ENCODE data around the gene RFXAP. TPM values are rescaled to one million over a fixed set of nuclear protein-coding genes. Genes with fewer than 3 reads are reported as not detected.

The RFXAP gene
- total and polyA plus RNA-seq, 9 of the 15 experiments (the other 6 are each of a cell fraction or from before 2014, with no cell fraction given), result 2.1 to 9.7 (median 2.9) TPM

GRCh38 chr13:36814465-36814864 lies 4.6 kb upstream of the RFXAP start (continued):
- TF ChIP-seq IRF9 (tag; IDR thresholded peaks at IDR 0.05), result no peak
- no peak for TF ChIP-seq TEAD4 (IDR thresholded peaks at IDR 0.05; ENCODE audit: low read length)
- no peak for TF ChIP-seq TEAD4 (CRISPR knock-in tag; IDR thresholded peaks at IDR 0.05; ENCODE audit: borderline replicate concordance)
- TF ChIP-seq MAX (CRISPR knock-in tag; IDR thresholded peaks at IDR 0.05), result peak; percentile 48; the same call in 1 of the 2 replicates
- TF ChIP-seq SAFB2 (IDR thresholded peaks at IDR 0.05; ENCODE audit: borderline replicate concordance, low read depth, low read length, severe bottlenecking), result no peak
- peak; percentile 30 to 49; a peak in 3 of 4 replicates for TF ChIP-seq MNT (conservative IDR thresholded peaks at IDR 0.05)

- no peaks in the 10 kb centered on the region for H3K27me3 ChIP-seq (ENCODE audit: control insufficient read depth in 2 of 2, insufficient read depth in 2 of 2, low read length in 2 of 2)
- H3K9ac ChIP-seq (ENCODE audit: insufficient read depth in 1 of 2, low read depth in 2 of 2, low read length in 2 of 2), result no peak overlapping the region
- no peak overlapping the region for H2AFZ ChIP-seq (ENCODE audit: low read depth, low read length)
- no peaks in the 10 kb centered on the region for H3K36me3 ChIP-seq (ENCODE audit: control insufficient read depth, insufficient read depth, low read length)
- H3K4me2 ChIP-seq (ENCODE audit: insufficient read depth, low read length), result no peak overlapping the region
- 20% methylated on average over 2 of the region's 2 CpGs for WGBS (ENCODE audit: insufficient coverage, low coverage, missing lambda C conversion rate)
- peaks cover 10 to 17% of the 10 kb centered on the region in 2 experiments for H3K4me1 ChIP-seq (replicated peaks in 1 of 2; ENCODE audit: control insufficient read depth in 2 of 2, insufficient read depth in 2 of 2, low read length in 2 of 2)
- H3K4me3 ChIP-seq, result no peak overlapping the region
- no peaks in the 10 kb centered on the region for H3K9me3 ChIP-seq (replicated peaks; ENCODE audit: control insufficient read depth, insufficient read depth, low read depth, low read length)
- no peaks in the 10 kb centered on the region for H3K9me1 ChIP-seq (ENCODE audit: control insufficient read depth, insufficient read depth, low read length)
- in situ Hi-C loops (cut with MboI) (no loop called here), intact Hi-C loops (cut with micrococcal nuclease) (loop anchor here (10.0 kb wide), 1 partner anchor 470 kb away; the partner anchor contains the start of gene SPART)
- H4K20me1 ChIP-seq (replicated peaks; ENCODE audit: control insufficient read depth, insufficient read depth, low read length), result no peaks in the 10 kb centered on the region
- ATAC-seq, result peak; percentile 44
- TF ChIP-seq MXD1 (CRISPR knock-in tag; IDR thresholded peaks at IDR 0.05; ENCODE audit: borderline replicate concordance, poor library complexity, severe bottlenecking) (no peak), CTCF (IDR thresholded peaks at IDR 0.05 in 2 of 3, conservative IDR thresholded peaks at IDR 0.05 in 1 of 3; ENCODE audit: insufficient read depth in 2 of 3, low read depth in 1 of 3, low read length in 3 of 3) (peak in 2 of 3 experiments; percentile 10 to 30; a peak in 1 of 6 replicates), TEAD2 (tag; IDR thresholded peaks at IDR 0.05) (no peak), OTX1 (CRISPR knock-in tag; IDR thresholded peaks at IDR 0.05) (no peak), CREBBP (IDR thresholded peaks at IDR 0.05; ENCODE audit: low read depth, low read length) (no peak)
- CTCF ChIA-PET (ENCODE audit: low intra/inter-chr PET ratio), result interaction anchor here (0.5 kb wide), 1 partner anchor 561 kb away, joined by 4 read pairs; no protein-coding TSS in a partner anchor
- peak in 3 of 4 experiments; percentile 11 to 30 (median 14) for DNase-seq (ENCODE audit: extremely low read depth in 1 of 4, low spot score in 3 of 4)
- BruUV-seq (replicated peaks), result no TSS peak
- FAIRE-seq, result no peak
- POLR2A ChIA-PET, result no interaction called here
- H3K27ac ChIP-seq (ENCODE audit: extremely low read depth, low read depth, low read length), result no peak overlapping the region
- peaks cover 9% of the 10 kb centered on the region for H3K79me2 ChIP-seq (ENCODE audit: control insufficient read depth, insufficient read depth, low read length)
These were observed 4.0 kb upstream of the RFXAP start for GRCh38 chr13:36815062-36815461.
